Effector memory CD4-positive, alpha-beta T cell (primary cell): ENCODE measurements around the gene ITPR2.

Source experiments
- DNase-seq, 3 donors: peaks; one replicate each; pipeline ENCODE4 v3.0.0-alpha.2; 2020
- H3K27ac ChIP-seq: 2 replicates; pipeline ENCODE4 v1.7.0; 2013; ENCODE audit warnings: mild to moderate bottlenecking, low read length, moderate library complexity; ENCODE audit not compliant: insufficient read depth, poor library complexity, severe bottlenecking
- H3K27me3 ChIP-seq: replicated peaks from 2 replicates; pipeline ENCODE4 v1.7.0; 2013; ENCODE audit warnings: mild to moderate bottlenecking, low read length; ENCODE audit not compliant: insufficient read depth, control insufficient read depth, poor library complexity, severe bottlenecking
- H3K36me3 ChIP-seq: 2 replicates; pipeline ENCODE4 v1.7.0; 2013; ENCODE audit warnings: mild to moderate bottlenecking, low read length, moderate library complexity; ENCODE audit not compliant: control insufficient read depth, insufficient read depth
- H3K4me1 ChIP-seq: 2 replicates; pipeline ENCODE4 v1.7.0; 2013; ENCODE audit warnings: low read length, mild to moderate bottlenecking; ENCODE audit not compliant: control insufficient read depth, insufficient read depth, poor library complexity, severe bottlenecking
- H3K4me3 ChIP-seq: 2 replicates; pipeline ENCODE4 v1.7.0; 2013; ENCODE audit warnings: low read length, low read depth, mild to moderate bottlenecking; ENCODE audit not compliant: insufficient read depth, poor library complexity, severe bottlenecking
- H3K9me3 ChIP-seq: 2 replicates; pipeline ENCODE4 v1.7.0; 2013; ENCODE audit warnings: mild to moderate bottlenecking, low read length, moderate library complexity; ENCODE audit not compliant: control insufficient read depth

Gene ITPR2

DNA sequence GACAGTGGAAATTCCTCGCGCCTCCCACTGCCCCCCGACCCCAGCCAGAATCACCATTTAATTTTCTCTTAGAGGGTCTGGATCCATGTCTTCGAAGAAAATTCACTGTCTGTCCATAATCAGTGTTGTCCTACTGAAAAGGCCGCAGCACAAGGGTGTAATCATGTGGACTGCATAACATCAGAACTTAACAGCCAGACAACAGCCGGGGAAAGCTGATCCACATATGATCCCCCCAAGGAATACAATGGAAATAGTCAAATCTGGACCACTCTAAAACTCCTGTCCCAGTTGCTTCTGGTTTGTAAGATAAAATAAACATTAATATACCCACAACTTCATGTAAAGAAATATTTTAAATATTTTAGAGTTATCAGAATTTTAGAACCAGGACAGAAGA lies 460.1 kb downstream of the ITPR2 start:
- no peak for DNase-seq

DNA sequence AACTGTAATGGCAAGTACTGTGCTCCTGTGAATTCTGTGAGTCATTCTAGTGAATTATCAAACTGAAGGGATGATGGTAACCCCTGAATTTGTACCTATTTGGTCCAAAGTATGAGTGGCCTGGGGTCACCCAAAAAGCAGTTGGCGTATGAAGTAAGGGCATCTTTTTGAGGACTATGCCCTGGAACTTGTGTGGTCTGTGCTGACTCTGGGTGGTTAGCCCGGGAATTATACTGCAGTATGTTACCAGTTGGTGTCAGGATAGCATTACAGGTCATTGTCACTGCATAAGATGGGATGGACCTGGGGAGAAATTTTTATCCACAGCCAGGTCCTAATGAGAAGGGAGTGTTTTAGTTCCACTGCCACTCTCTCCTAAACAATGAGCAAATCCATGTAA lies 462.9 kb downstream of the ITPR2 start:
- no peak for DNase-seq
- Histone ChIP-seq H3K36me3 (no peaks in the 10 kb centered on the region), H3K27me3 (no peaks in the 10 kb centered on the region), H3K4me1 (no peaks in the 10 kb centered on the region), H3K9me3 (no peaks in the 10 kb centered on the region), H3K4me3 (no peak overlapping the region), H3K27ac (no peak overlapping the region)

More for the DNA sequence above, 460.1 kb downstream of the ITPR2 start:
- no peaks in the 10 kb centered on the region for H3K36me3 ChIP-seq
- H3K9me3 ChIP-seq = no peaks in the 10 kb centered on the region
- H3K27me3 ChIP-seq = no peaks in the 10 kb centered on the region
- H3K27ac ChIP-seq = no peak overlapping the region
- H3K4me1 ChIP-seq = no peaks in the 10 kb centered on the region
- no peak overlapping the region for H3K4me3 ChIP-seq

DNA sequence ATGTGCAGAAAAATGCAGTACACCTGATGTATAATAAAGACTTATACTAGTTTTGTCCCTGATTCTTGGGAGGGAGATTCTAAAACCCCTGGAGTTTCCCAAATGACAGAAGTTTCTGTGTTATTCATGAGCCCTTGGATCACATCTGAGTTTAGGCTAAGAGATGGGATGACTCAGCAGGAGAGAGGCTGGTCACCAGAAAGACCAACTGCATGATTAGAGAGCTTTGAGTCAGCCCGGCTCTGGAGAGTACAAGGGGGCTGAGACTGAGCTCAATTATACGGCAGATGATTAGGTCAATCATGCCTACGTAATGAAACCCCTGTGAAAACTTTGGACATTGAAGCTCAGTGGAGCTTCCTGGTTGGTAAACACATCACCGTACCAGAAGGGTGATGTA lies 463.4 kb downstream of the ITPR2 start:
- Histone ChIP-seq H3K36me3 (no peaks in the 10 kb centered on the region), H3K27ac (no peak overlapping the region), H3K4me1 (no peaks in the 10 kb centered on the region), H3K27me3 (no peaks in the 10 kb centered on the region), H3K4me3 (no peak overlapping the region), H3K9me3 (no peaks in the 10 kb centered on the region)
- no peak for DNase-seq

DNA sequence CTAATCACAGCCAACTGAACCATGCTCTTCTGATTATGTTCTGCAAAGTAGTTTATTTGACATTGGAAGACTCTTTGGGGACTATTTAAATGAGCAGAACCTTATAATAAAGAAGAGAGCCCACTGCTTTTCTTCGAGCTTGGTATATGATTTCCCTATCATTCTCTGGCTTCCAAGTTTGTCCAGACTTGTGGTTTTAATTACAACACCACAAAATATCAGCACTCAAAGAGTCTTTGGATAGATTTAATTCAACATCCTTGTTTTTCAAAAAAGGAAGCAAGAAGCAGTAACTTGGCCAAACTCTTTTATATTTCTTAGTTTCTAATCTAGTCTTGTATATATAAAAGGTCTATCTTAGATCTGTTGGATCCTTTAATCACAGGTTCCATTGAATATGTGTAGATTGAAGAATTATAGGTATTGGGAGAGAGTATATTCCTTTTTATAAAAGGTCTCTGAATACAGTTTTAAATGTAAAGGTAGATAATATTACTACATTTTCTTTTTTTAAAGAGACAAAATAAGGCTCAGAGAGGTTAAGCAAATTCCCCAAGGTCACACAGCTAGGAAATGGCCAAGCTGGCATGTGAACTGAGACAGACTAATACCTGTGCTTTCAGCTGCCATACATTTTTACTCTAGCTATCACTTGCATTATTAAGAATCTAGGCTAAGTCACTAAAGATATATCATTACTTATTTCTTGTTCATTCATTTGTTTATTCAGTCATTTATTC lies 464.8 kb downstream of the ITPR2 start:
- H3K27ac ChIP-seq = no peak overlapping the region
- no peaks in the 10 kb centered on the region for H3K27me3 ChIP-seq
- H3K36me3 ChIP-seq = no peaks in the 10 kb centered on the region
- no peaks in the 10 kb centered on the region for H3K9me3 ChIP-seq
- DNase-seq = no peak
- no peaks in the 10 kb centered on the region for H3K4me1 ChIP-seq
- H3K4me3 ChIP-seq = no peak overlapping the region

DNA sequence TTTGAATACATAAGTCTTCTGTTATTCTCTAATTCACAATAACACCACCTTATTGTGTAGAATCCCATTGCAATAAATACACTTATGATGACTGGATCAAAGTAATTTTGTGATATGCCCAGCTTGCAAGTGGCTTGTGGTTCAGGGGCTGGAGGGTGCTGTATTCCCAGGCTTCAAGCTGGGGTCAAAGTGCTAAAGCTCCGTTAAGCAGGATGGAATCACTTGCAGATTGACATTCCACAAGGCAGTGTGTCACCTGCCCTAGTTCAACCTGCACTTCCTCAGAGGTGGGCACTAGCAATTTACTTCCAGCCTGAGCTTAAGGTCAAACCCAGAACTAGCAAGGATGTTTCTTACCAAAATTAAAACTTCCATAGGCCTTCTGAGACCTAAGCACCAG lies 471.0 kb downstream of the ITPR2 start:
- DNase-seq = no peak
- H3K36me3 ChIP-seq = no peaks in the 10 kb centered on the region
- no peak overlapping the region for H3K4me3 ChIP-seq
- no peak overlapping the region for H3K27ac ChIP-seq
- H3K4me1 ChIP-seq = no peaks in the 10 kb centered on the region
- H3K27me3 ChIP-seq = no peaks in the 10 kb centered on the region
- no peaks in the 10 kb centered on the region for H3K9me3 ChIP-seq

DNA sequence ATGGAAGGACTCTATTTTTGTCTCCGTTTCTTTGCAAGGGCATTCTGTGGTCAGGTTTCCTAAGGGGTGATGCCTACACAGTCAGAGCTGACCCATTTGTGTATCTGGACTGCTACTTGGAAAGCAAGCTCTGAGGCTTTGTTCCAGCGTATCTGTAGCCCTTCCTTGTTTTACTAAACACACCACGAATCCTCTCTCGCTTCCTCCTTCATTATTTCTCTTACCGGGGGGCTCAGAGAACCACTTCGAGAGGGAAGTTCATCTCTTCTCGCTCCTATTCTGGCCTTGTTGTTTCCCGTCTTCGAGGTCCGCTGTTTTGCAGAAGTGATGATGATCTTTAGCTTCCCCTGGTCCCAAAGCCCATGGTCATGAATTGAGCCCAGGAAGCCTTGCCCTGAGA lies 472.9 kb downstream of the ITPR2 start:
- Histone ChIP-seq H3K4me3 (no peak overlapping the region), H3K9me3 (no peaks in the 10 kb centered on the region), H3K36me3 (no peaks in the 10 kb centered on the region), H3K27me3 (no peaks in the 10 kb centered on the region), H3K27ac (no peak overlapping the region), H3K4me1 (no peaks in the 10 kb centered on the region)
- no peak for DNase-seq

DNA sequence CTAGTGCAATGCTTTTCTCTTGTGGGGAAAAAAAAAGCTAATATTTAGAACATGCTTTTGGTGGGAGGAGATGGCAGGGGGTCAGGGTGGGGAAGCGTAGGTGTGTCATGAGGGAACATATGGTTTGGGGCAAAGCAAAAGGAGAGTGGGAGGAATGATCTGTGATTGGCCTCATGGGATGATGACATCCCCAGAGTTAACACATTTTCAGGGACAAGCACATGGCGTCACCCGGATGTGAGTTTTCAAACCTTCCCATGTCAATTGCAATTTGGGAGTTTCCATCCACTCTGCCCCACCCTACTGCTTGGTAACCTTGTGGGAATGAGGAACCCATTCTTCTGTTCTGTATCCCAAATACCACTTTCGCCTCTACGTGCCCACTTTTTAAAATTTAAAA lies 473.4 kb downstream of the ITPR2 start:
- Histone ChIP-seq H3K4me1 (no peaks in the 10 kb centered on the region), H3K9me3 (no peaks in the 10 kb centered on the region), H3K27me3 (no peaks in the 10 kb centered on the region), H3K27ac (no peak overlapping the region), H3K4me3 (no peak overlapping the region), H3K36me3 (no peaks in the 10 kb centered on the region)
- no peak for DNase-seq

DNA sequence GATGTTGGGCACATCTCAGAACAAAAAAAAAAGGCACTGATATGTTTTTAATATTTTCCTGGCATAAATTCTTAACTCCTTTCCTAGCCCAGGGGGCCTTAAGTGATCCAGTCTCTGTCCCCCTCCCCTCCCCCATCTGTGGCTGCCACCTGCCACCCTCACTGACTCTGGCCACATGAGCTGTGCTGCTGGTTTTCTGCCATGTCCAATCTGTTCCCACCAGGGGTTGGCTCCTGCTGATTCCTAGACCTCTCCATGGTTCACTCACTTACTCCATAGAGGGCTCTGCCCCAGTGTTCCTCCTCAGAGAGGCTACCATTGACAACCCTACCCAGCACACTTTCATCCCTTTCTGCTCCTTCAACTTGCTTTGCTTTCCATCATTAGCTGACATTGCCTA lies 474.3 kb downstream of the ITPR2 start:
- DNase-seq = no peak
- Histone ChIP-seq H3K27ac (no peak overlapping the region), H3K4me1 (no peaks in the 10 kb centered on the region), H3K4me3 (no peak overlapping the region), H3K27me3 (no peaks in the 10 kb centered on the region), H3K9me3 (no peaks in the 10 kb centered on the region), H3K36me3 (no peaks in the 10 kb centered on the region)

DNA sequence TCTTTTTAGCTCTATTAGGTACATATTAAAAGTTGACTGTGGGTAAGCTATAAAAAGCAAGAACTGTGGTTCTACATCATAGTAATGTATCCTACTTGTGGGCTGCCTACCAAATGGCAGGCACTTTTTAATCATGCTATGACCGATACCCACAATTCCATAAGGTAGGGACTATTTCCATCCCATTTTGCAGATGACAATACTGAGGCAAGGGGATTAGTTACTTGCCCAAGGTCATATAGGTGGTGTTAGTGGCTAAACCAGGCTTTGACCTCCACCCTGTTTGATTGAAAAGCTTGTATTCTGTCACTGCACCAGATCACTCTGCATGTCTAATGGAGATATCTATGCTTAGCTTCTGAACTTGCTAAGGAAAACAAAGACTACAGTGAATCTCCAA lies 485.7 kb downstream of the ITPR2 start:
- Histone ChIP-seq H3K27me3 (no peaks in the 10 kb centered on the region), H3K4me3 (no peak overlapping the region), H3K27ac (no peak overlapping the region), H3K36me3 (no peaks in the 10 kb centered on the region), H3K9me3 (no peaks in the 10 kb centered on the region), H3K4me1 (no peaks in the 10 kb centered on the region)
- DNase-seq = no peak

DNA sequence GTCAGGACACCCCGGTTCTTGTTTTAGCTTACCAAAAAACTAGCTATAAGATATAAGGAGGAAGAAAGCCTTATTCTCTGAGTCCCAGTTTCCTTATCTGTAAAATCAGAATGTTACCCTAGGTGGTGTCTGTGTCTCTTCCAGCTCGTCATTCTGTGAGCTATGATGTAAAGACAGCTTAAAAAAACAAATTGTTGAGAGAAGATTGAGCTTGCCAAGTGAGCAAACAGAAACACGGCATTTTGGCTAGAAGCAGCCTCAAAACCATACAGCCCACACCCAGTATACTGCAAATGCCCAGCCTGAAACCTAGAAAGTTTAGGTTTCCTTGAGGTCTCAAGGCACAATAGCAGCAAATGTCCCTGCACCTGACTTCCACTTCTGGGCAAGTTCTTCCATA lies 486.3 kb downstream of the ITPR2 start:
- H3K4me3 ChIP-seq = no peak overlapping the region
- no peaks in the 10 kb centered on the region for H3K9me3 ChIP-seq
- H3K36me3 ChIP-seq = no peaks in the 10 kb centered on the region
- no peak overlapping the region for H3K27ac ChIP-seq
- H3K4me1 ChIP-seq = no peaks in the 10 kb centered on the region
- DNase-seq = no peak
- no peaks in the 10 kb centered on the region for H3K27me3 ChIP-seq
